HFF-Myc (cell line): ENCODE data around the gene RPL10.
"Not testable (repeated sequence)": the region's sequence is repeated elsewhere in the genome, so short reads cannot be mapped to it uniquely, and the experiment has no call there.

Experiments
- DNase-seq: peaks from one replicate; pipeline ENCODE4 v3.0.0-alpha.2; 2011; ENCODE audit warnings: low read depth; ENCODE audit errors: extremely low read depth
- H3K4me3 ChIP-seq: replicated peaks from 2 replicates; pipeline ENCODE4 v1.5.1; 2011; ENCODE audit warnings: low read depth, mild to moderate bottlenecking, control low read depth, low read length
- CTCF ChIP-seq: IDR thresholded peaks from 2 replicates; pipeline ENCODE4 v1.5.1; 2012; ENCODE audit warnings: mild to moderate bottlenecking, low read depth, low read length, control low read depth; ENCODE audit errors: missing control alignments

RPL10 gene

GRCh38 chrX:154383359-154384283 lies 14.6 kb upstream of the RPL10 start:
- TF ChIP-seq CTCF: no peak
- H3K4me3 ChIP-seq: no peak overlapping the region
- no peak for DNase-seq

GRCh38 chrX:154384284-154384892 lies 13.8 kb upstream of the RPL10 start:
- no peak for TF ChIP-seq CTCF

GRCh38 chrX:154388094-154388493 lies 10.1 kb upstream of the RPL10 start:
- not testable (repeated sequence) for H3K4me3 ChIP-seq, DNase-seq

More at GRCh38 chrX:154384284-154384892, 13.8 kb upstream of the RPL10 start:
- no peak overlapping the region for H3K4me3 ChIP-seq
- DNase-seq: no peak

GRCh38 chrX:154388649-154389048 lies 9.5 kb upstream of the RPL10 start:
- not testable (repeated sequence) for H3K4me3 ChIP-seq, DNase-seq

GRCh38 chrX:154389812-154390747 lies 8.1 kb upstream of the RPL10 start:
- H3K4me3 ChIP-seq, DNase-seq: not testable (repeated sequence)

GRCh38 chrX:154396363-154396762 lies 1.8 kb upstream of the RPL10 start:
- H3K4me3 ChIP-seq, DNase-seq: not testable (repeated sequence)

- TF ChIP-seq CTCF: no peak
- no peak for DNase-seq
- peak overlapping the region; percentile 88 for H3K4me3 ChIP-seq
These were observed 947 bp upstream of the RPL10 start for GRCh38 chrX:154396973-154397887.
